Endothelial cell (in vitro differentiated cells): ENCODE data around the gene GPR78. TPM values are rescaled to one million over a fixed set of nuclear protein-coding genes. Genes with fewer than 3 reads are reported as not detected.

Source experiments
- DNase-seq: peaks from one replicate; pipeline ENCODE4 v3.0.0; 2021; ENCODE audit warnings: low spot score
- H3K27ac Mint-ChIP-seq: one replicate; pipeline ENCODE4 v1.8.0; 2021; ENCODE audit warnings: mixed read lengths, inconsistent platforms; ENCODE audit not compliant: unreplicated experiment
- H3K27me3 Mint-ChIP-seq: one replicate; pipeline ENCODE4 v1.8.0; 2021; ENCODE audit warnings: mild to moderate bottlenecking, moderate library complexity, mixed read lengths, inconsistent platforms; ENCODE audit not compliant: unreplicated experiment
- H3K36me3 Mint-ChIP-seq: one replicate; pipeline ENCODE4 v1.8.0; 2021; ENCODE audit warnings: mild to moderate bottlenecking, low read depth, mixed read lengths, inconsistent platforms; ENCODE audit not compliant: unreplicated experiment
- H3K4me1 Mint-ChIP-seq: one replicate; pipeline ENCODE4 v1.8.0; 2021; ENCODE audit warnings: mild to moderate bottlenecking, mixed read lengths, inconsistent platforms; ENCODE audit not compliant: unreplicated experiment
- H3K4me3 Mint-ChIP-seq: one replicate; pipeline ENCODE4 v1.8.0; 2021; ENCODE audit warnings: mild to moderate bottlenecking, mixed read lengths, inconsistent platforms; ENCODE audit not compliant: unreplicated experiment
- H3K9me3 Mint-ChIP-seq: one replicate; pipeline ENCODE4 v1.8.0; 2021; ENCODE audit warnings: mixed read lengths, inconsistent platforms; ENCODE audit not compliant: unreplicated experiment
- CTCF ChIP-seq: fragments of 200-600 bp; sonication (generic); IDR thresholded peaks from one replicate; pipeline ENCODE4 v1.5.0; 2021; ENCODE audit warnings: antibody characterized with exemption; ENCODE audit not compliant: unreplicated experiment
- total RNA-seq: library from RNA; stranded (reverse); fragmentation: NEBNext Ultra II Directional; extraction: Animal tissue kit (Norgen Biotek cat#: 25700); gene quantifications from one replicate; pipeline ENCODE4 v1.2.1, GENCODE V29; 2021; ENCODE audit not compliant: unreplicated experiment

The GPR78 gene
- total RNA-seq, 1 donor from 2014 or later: not detected

GRCh38 chr4:8607603-8608481, 27.6 kb downstream of the GPR78 start:
- peaks cover 10% of the 10 kb centered on the region for H3K27me3 Mint-ChIP-seq
- H3K9me3 Mint-ChIP-seq: no peaks in the 10 kb centered on the region
- peak; percentile 97 for TF ChIP-seq CTCF
- no peak overlapping the region for H3K27ac Mint-ChIP-seq
- H3K4me3 Mint-ChIP-seq: no peak overlapping the region
- peak; percentile 86 for DNase-seq
- H3K4me1 Mint-ChIP-seq: peaks cover 7% of the 10 kb centered on the region
- H3K36me3 Mint-ChIP-seq: peaks cover 3% of the 10 kb centered on the region

GRCh38 chr4:8608714-8609391, 28.7 kb downstream of the GPR78 start:
- Mint-ChIP-seq H3K36me3 (peaks cover 3% of the 10 kb centered on the region), H3K4me3 (peak overlapping the region; percentile 1), H3K27me3 (peaks cover 8% of the 10 kb centered on the region), H3K27ac (peak overlapping the region; percentile 3), H3K4me1 (peaks cover 7% of the 10 kb centered on the region), H3K9me3 (no peaks in the 10 kb centered on the region)
- no peak for DNase-seq
- TF ChIP-seq CTCF: no peak

- Mint-ChIP-seq H3K4me1 (peaks cover 7% of the 10 kb centered on the region), H3K27ac (no peak overlapping the region), H3K9me3 (no peaks in the 10 kb centered on the region), H3K4me3 (no peak overlapping the region), H3K36me3 (peaks cover 3% of the 10 kb centered on the region), H3K27me3 (peaks cover 7% of the 10 kb centered on the region)
- TF ChIP-seq CTCF: no peak
- no peak for DNase-seq
These were observed 29.2 kb downstream of the GPR78 start for GRCh38 chr4:8609406-8609805.

- Mint-ChIP-seq H3K27me3 (peaks cover 4% of the 10 kb centered on the region), H3K9me3 (no peaks in the 10 kb centered on the region), H3K4me1 (peaks cover 7% of the 10 kb centered on the region), H3K4me3 (no peak overlapping the region), H3K27ac (no peak overlapping the region), H3K36me3 (peaks cover 3% of the 10 kb centered on the region)
- no peak for DNase-seq
- no peak for TF ChIP-seq CTCF
These were observed 29.7 kb downstream of the GPR78 start for GRCh38 chr4:8609824-8610350.
